Osteoblast (primary cell): ENCODE data around the gene PLXNA3. TPM values are rescaled to one million over a fixed set of nuclear protein-coding genes. Genes with fewer than 3 reads are reported as not detected.
A peak's percentile ranks its signal among the peaks of the same experiment; 100 is the strongest.

Source experiments
- DNase-seq: peaks from one replicate; pipeline ENCODE4 v3.0.0; 2011; ENCODE audit warnings: low spot score, mixed read lengths; ENCODE audit not compliant: insufficient read length; ENCODE audit errors: missing footprints
- H2AFZ ChIP-seq: 2 replicates; pipeline ENCODE4 v1.6.0; 2011; ENCODE audit warnings: mild to moderate bottlenecking, low read length
- H3K27ac ChIP-seq: 2 replicates; pipeline ENCODE4 v1.5.1; 2011; ENCODE audit warnings: mild to moderate bottlenecking, low read depth, low read length, moderate library complexity
- H3K27me3 ChIP-seq: 2 replicates; pipeline ENCODE4 v1.6.0; 2012; ENCODE audit warnings: mild to moderate bottlenecking, control low read depth, inconsistent platforms, low read length, moderate library complexity; ENCODE audit not compliant: insufficient read depth
- H3K36me3 ChIP-seq: 2 replicates; pipeline ENCODE4 v1.5.1; 2011; ENCODE audit warnings: mild to moderate bottlenecking, low read length, control low read depth, moderate library complexity; ENCODE audit not compliant: insufficient read depth
- H3K4me1 ChIP-seq: 2 replicates; pipeline ENCODE4 v1.5.1; 2011; ENCODE audit warnings: mild to moderate bottlenecking, low read length, control low read depth, moderate library complexity; ENCODE audit not compliant: insufficient read depth
- H3K4me2 ChIP-seq: 2 replicates; pipeline ENCODE4 v1.6.0; 2011; ENCODE audit warnings: mild to moderate bottlenecking, low read length; ENCODE audit not compliant: insufficient read depth
- H3K4me3 ChIP-seq: fragments of 200-600 bp; sonication (generic); 3 replicates; pipeline ENCODE4 v1.5.1; 2012; ENCODE audit warnings: mild to moderate bottlenecking, low read length, inconsistent platforms; ENCODE audit not compliant: insufficient read depth
- H3K79me2 ChIP-seq: 2 replicates; pipeline ENCODE4 v1.6.0; 2012; ENCODE audit warnings: mild to moderate bottlenecking, low read length, control low read depth, inconsistent platforms; ENCODE audit not compliant: insufficient read depth
- H3K9me3 ChIP-seq: 2 replicates; pipeline ENCODE4 v1.5.1; 2011; ENCODE audit warnings: low read depth, low read length, control low read depth
- H4K20me1 ChIP-seq: 2 replicates; pipeline ENCODE4 v1.6.0; 2012; ENCODE audit warnings: mild to moderate bottlenecking, low read length, control low read depth; ENCODE audit not compliant: insufficient read depth
- total RNA-seq: library from RNA; depleted of rRNA; stranded (reverse); fragments of >200 nt; gene quantifications from 2 replicates; pipeline ENCODE4 v1.2.3, GENCODE V29; 2012
- TF ChIP-seq, protein P1 (sequence below): IDR thresholded peaks from 2 replicates; pipeline ENCODE4 v1.5.1; 2011; ENCODE audit warnings: mild to moderate bottlenecking, low read depth, low read length, moderate library complexity; ENCODE audit errors: extremely low read depth

The PLXNA3 gene
- total RNA-seq, 1 donor, result 18.8 TPM

DNA sequence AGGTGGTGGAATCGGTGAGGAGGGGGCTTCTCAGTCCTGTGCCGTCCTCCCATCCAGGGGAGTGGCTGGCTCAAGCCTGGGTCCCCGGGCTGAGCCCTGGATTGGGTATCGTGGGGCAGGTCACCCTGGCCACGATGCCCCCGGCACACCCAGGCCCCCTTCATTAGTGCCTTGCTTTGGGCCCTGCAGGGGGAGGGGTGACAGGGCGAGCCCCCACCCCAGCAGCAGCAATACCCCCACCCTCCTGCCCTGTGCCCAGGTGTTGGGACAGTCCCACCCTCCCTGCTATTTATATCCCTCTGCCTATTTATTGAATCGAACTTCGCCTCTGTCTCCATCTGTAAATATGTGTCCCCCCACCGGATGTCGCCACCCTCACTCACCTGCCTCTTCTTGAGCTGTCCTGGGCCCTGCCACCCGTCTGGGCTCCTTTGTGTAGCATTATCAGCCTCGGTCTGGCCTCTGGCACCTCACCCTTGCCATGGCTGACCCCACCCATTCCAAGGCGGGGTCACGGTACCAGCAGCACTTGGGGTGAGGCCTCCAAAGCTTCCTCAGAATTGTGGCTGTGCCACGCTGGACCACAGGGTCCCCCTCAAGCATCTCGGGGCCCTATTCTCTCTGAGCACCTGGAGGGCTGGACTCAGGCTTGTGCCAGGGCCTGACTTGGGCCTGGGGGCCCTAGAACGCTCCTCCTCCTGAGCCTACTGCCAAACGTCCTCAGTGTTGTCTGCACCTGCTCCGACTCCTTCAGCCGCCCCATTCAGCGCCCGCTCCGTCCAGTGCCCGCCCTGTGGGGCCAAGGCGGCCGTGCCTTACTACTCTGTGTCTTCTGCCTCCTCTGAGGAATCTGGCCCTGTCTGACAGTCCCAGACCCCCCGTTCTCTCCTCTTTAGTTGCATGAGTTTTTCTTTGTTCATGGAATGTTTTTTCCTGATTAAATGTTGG is 14.9 kb downstream of the PLXNA3 start:
- H3K9me3 ChIP-seq, result no peaks in the 10 kb centered on the region
- H3K27me3 ChIP-seq, result no peaks in the 10 kb centered on the region
- H3K4me2 ChIP-seq, result no peak overlapping the region
- H3K27ac ChIP-seq, result no peak overlapping the region
- H4K20me1 ChIP-seq, result peaks cover 3% of the 10 kb centered on the region
- DNase-seq, result peak; percentile 73
- H3K4me1 ChIP-seq, result no peaks in the 10 kb centered on the region
- TF ChIP-seq, protein P1, sequence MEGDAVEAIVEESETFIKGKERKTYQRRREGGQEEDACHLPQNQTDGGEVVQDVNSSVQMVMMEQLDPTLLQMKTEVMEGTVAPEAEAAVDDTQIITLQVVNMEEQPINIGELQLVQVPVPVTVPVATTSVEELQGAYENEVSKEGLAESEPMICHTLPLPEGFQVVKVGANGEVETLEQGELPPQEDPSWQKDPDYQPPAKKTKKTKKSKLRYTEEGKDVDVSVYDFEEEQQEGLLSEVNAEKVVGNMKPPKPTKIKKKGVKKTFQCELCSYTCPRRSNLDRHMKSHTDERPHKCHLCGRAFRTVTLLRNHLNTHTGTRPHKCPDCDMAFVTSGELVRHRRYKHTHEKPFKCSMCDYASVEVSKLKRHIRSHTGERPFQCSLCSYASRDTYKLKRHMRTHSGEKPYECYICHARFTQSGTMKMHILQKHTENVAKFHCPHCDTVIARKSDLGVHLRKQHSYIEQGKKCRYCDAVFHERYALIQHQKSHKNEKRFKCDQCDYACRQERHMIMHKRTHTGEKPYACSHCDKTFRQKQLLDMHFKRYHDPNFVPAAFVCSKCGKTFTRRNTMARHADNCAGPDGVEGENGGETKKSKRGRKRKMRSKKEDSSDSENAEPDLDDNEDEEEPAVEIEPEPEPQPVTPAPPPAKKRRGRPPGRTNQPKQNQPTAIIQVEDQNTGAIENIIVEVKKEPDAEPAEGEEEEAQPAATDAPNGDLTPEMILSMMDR, result no peak
- peaks cover 11% of the 10 kb centered on the region for H3K36me3 ChIP-seq
- H3K79me2 ChIP-seq, result no peaks in the 10 kb centered on the region
- no peak overlapping the region for H3K4me3 ChIP-seq
- H2AFZ ChIP-seq, result no peak overlapping the region

- no peaks in the 10 kb centered on the region for H3K4me1 ChIP-seq
Measured at GRCh38 chrX:154473683-154474082, 15.6 kb downstream of the PLXNA3 start.

GRCh38 chrX:154476821-154477220 is 18.7 kb downstream of the PLXNA3 start:
- H3K27ac ChIP-seq, result no peak overlapping the region

More at GRCh38 chrX:154473683-154474082, 15.6 kb downstream of the PLXNA3 start:
- DNase-seq, result peak; percentile 86
- Histone ChIP-seq H3K27ac (no peak overlapping the region), H3K27me3 (no peaks in the 10 kb centered on the region), H3K4me3 (no peak overlapping the region), H3K4me2 (no peak overlapping the region), H4K20me1 (peaks cover 3% of the 10 kb centered on the region), H3K36me3 (peaks cover 11% of the 10 kb centered on the region), H3K79me2 (no peaks in the 10 kb centered on the region), H3K9me3 (no peaks in the 10 kb centered on the region), H2AFZ (no peak overlapping the region)
- TF ChIP-seq, protein P1, result no peak

More at GRCh38 chrX:154476821-154477220, 18.7 kb downstream of the PLXNA3 start:
- TF ChIP-seq, protein P1, result no peak
- Histone ChIP-seq H3K4me2 (no peak overlapping the region), H4K20me1 (no peaks in the 10 kb centered on the region), H3K36me3 (peaks cover 8% of the 10 kb centered on the region), H3K27me3 (no peaks in the 10 kb centered on the region), H3K79me2 (no peaks in the 10 kb centered on the region), H3K4me3 (no peak overlapping the region), H3K4me1 (no peaks in the 10 kb centered on the region), H2AFZ (no peak overlapping the region), H3K9me3 (no peaks in the 10 kb centered on the region)
- DNase-seq, result peak; percentile 82
